Coronary artery (tissue), 2 donors: ENCODE results near the gene CNKSR3.
A peak's percentile ranks its signal among the peaks of the same experiment; 100 is the strongest.

Source experiments
- DNase-seq: peaks from one replicate; pipeline ENCODE4 v3.0.0-alpha.2; 2017; ENCODE audit warnings: low spot score
- H3K27ac ChIP-seq, 2 donors: fragments of 200-600 bp; sonication (generic); one replicate each; pipeline ENCODE4 v1.5.1; 2016 to 2019
- H3K4me3 ChIP-seq: fragments of 200-600 bp; sonication (generic); 2 replicates; pipeline ENCODE4 v1.5.1; 2016; ENCODE audit warnings: mild to moderate bottlenecking, moderate library complexity
- CTCF ChIP-seq: fragments of 200-600 bp; sonication (generic); IDR thresholded peaks from one replicate; pipeline ENCODE4 v1.5.1; 2019; ENCODE audit warnings: antibody characterized with exemption

The CNKSR3 gene

DNA sequence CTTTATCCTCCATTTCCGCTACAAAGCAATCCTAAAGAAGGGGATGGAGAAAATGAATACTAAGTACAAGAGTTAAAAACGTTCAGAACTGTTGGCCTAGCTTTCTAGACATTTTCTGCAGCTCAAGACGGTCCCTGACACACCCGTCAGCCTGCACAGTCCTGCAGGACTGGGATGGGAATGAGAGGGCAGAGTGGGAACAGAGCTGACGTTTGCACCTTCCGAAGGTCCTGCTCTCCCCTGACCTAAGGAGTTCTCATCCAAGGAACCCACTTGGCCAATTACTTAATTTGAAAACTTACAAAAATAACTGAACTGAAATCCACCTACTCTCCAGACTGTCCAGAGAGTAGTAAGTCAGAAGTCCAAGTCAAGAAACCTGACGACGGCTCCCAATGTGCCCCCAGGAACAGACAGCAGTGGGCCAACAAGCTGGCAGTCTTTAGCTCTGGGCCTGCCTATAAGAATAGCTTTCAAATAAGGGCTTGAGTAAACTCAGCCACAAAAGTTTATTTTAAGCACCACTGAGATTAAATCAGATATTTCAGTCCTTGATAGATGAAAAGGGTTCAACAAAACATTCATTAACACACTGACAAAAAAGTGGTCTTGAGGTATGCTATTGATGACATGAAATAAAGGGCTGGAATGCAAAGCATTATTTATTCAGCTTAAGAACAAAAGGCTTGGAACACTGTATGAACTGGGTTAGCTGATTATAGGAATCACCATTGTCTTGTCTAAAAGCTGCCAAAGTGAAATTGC is 76.8 kb downstream of the CNKSR3 start:
- DNase-seq: no peak
- TF ChIP-seq CTCF: no peak
- Histone ChIP-seq H3K4me3 (no peak overlapping the region), H3K27ac (peak overlapping the region in 1 of 2 donors; percentile 67)

DNA sequence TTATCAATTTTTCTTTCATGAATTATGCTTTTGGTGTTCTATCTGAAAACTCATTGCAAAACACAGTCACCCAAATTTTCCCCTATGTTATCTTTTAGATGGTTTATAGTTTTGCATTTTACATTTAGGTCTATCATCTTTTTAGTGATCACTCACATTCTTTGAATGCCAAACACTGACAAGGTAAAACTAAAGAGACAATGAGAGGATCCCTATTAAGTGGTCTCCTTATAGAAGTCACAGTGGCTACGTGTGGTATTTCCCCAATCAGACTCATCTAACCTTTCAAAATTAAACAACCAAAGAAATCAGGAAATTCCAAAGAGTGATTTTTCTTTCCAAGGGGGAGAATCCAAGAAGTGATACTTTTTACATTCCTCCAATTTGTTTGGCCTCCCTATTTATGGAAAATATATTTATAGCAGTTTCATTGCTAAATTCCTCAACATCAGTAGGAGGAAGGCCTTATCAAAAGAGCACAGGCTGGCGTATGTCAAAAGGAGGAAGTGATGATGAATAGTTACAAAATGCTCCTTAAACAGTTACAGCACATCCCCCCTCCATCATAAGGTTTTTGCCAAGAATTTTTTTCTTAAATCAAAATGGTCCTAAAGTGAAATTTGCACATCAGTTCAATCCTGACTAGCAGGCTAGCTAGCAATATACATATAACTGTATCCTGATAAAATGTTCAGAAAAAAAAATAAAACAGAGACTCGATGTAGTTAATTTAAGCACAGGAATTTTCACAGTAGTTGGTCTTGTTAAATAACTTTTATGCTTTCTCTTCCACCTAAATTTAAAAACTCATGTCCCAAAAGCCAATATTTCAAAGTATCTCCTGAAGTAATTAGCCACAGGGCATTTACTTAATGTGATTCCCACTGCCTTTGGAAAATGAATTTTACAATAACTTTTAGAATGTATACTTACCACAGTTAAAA is 77.7 kb downstream of the CNKSR3 start:
- peak overlapping the region in 1 of 2 donors; percentile 67 for H3K27ac ChIP-seq
- TF ChIP-seq CTCF: no peak

DNA sequence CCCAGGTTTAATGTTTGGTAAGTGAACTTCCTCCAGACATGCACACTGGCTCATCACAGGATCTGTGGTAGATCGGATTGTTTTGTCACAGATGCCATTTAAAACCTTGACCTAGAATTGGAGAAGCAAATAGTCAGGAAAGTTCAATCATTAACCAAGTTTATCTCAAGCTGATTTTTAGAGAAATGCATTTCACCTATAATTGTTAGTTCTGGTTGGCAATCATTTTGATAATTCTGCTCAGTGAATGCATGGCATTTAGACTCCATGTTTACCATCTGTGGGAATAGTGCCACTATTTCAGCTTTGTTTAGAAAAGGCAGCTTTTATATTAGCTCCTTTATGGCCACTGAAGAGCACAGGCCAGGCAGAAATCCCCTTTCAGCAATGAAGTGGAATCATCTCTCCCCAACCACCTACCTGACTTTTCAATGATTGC is 80.0 kb downstream of the CNKSR3 start:
- Histone ChIP-seq H3K27ac (peak overlapping the region; percentile 2 to 20), H3K4me3 (no peak overlapping the region)
- no peak for DNase-seq
- TF ChIP-seq CTCF: no peak

More for the DNA sequence above, 77.7 kb downstream of the CNKSR3 start:
- no peak overlapping the region for H3K4me3 ChIP-seq
- no peak for DNase-seq

- no peak for DNase-seq
- no peak for TF ChIP-seq CTCF
- no peak overlapping the region for H3K4me3 ChIP-seq
- H3K27ac ChIP-seq: peak overlapping the region in 1 of 2 donors; percentile 54
Measured at GRCh38 chr6:154429711-154430110, 80.8 kb downstream of the CNKSR3 start.

DNA sequence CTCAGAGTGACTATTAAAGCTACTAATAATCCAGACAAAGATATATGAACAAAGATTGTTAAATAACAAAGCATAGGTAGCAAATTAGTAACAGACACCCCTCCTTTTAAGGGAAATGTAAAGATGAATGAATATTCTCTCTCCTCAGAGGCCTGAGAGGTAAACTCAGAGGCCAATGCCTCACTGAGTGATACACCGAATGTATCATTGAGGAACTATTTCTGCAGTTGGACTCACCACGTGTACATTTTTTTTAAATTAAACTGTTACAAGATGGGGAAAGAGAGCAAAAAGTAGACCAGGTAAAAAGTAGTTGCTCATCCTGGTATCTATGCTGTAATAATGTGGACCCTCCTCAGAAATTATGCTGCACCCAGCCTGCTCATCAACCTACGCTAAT is 81.6 kb downstream of the CNKSR3 start:
- Histone ChIP-seq H3K4me3 (no peak overlapping the region), H3K27ac (peak overlapping the region in 1 of 2 donors; percentile 54)
- no peak for DNase-seq
- TF ChIP-seq CTCF: no peak

- no peak for TF ChIP-seq CTCF
- no peak for DNase-seq
- no peak overlapping the region for H3K4me3 ChIP-seq
- peak overlapping the region in 1 of 2 donors; percentile 54 for H3K27ac ChIP-seq
Measured at GRCh38 chr6:154427446-154427845, 83.0 kb downstream of the CNKSR3 start.
